ENCODE data around the gene RTRAF.

RTRAF gene

DNA sequence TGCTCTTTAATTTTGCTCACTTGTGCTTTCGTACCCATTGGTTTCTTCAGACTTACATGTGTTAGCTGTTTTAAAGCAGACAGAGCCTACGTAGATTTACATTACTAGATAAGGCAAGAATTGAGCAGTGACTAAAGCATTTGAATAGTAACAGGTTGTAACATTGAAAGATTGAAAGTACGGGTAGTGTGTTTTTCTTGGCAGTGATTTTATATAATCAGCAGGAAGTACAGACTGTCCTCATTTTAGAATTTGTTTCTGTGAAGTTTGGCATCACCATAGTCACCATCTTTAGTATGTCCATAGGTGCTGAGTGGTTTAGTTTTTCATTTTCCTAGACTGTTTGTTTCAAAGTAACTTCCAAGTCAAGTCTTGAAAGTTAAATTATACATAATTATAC is 14.0 kb downstream of the RTRAF start:
- TF ChIP-seq GATA3 (IDR thresholded peaks at IDR 0.05; ENCODE audit: low read depth, low read length) (no peak), GATA2 (IDR thresholded peaks at IDR 0.05; ENCODE audit: low read depth, low read length) (no peak)

- TF ChIP-seq GATA2 (IDR thresholded peaks at IDR 0.05; ENCODE audit: low read depth, low read length), result no peak
Observed at GRCh38 chr14:52005625-52006024, 16.3 kb downstream of the RTRAF start.

DNA sequence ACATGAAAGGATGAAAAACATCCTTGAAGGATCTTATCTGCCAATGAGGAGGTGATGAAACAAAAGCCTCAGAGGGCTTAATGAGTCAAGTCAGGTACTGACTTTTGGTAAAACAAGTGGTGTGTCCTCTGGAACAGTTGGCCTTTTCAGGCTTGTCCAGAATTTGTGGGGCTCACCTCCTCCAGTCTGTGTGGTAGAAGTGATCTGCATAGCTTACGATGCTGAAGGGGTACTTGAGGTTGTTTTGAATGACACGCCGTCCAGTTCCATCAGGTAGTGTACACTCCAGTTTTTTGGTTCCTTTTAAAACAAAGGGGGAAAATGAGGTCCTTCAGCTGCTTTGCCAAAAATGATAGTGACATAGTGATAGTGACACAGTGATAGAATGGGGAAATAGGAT is 17.0 kb downstream of the RTRAF start:
- no peak for TF ChIP-seq GATA2 (IDR thresholded peaks at IDR 0.05; ENCODE audit: low read depth, low read length)
- TF ChIP-seq GATA3 (IDR thresholded peaks at IDR 0.05; ENCODE audit: low read depth, low read length), result no peak

GRCh38 chr14:52007211-52007610 is 17.9 kb downstream of the RTRAF start:
- no peak for TF ChIP-seq GATA3 (IDR thresholded peaks at IDR 0.05; ENCODE audit: low read depth, low read length)
- no peak for TF ChIP-seq GATA2 (IDR thresholded peaks at IDR 0.05; ENCODE audit: low read depth, low read length)

GRCh38 chr14:52007637-52008036 is 18.3 kb downstream of the RTRAF start:
- TF ChIP-seq GATA3 (IDR thresholded peaks at IDR 0.05; ENCODE audit: low read depth, low read length) (no peak), GATA2 (IDR thresholded peaks at IDR 0.05; ENCODE audit: low read depth, low read length) (no peak)

- TF ChIP-seq GATA2 (IDR thresholded peaks at IDR 0.05; ENCODE audit: low read depth, low read length), result no peak
- TF ChIP-seq GATA3 (IDR thresholded peaks at IDR 0.05; ENCODE audit: low read depth, low read length), result no peak
Observed at GRCh38 chr14:52008136-52008535, 18.8 kb downstream of the RTRAF start.

GRCh38 chr14:52010173-52010693 is 20.9 kb downstream of the RTRAF start:
- no peak for TF ChIP-seq GATA2 (IDR thresholded peaks at IDR 0.05; ENCODE audit: low read depth, low read length)
- TF ChIP-seq GATA3 (IDR thresholded peaks at IDR 0.05; ENCODE audit: low read depth, low read length), result no peak

DNA sequence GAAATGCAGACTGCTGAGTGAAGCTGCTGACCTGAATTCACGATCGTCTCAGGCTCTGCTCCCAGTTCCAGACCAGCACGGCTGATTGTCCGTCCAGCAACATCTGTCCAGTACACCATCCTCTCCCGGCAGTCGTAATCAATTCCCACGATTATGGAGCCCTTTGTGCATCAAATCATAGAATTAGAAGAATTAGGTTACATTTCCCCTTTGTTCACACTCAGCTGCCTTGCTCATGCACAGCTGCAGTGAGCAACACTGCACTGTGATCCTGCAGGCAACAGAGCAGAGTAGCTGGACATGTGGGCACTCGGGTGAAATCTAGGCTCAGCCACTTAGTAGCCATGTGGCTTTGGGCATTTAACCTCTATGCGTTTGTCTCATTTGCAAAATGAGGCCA is 22.2 kb downstream of the RTRAF start:
- TF ChIP-seq GATA2 (IDR thresholded peaks at IDR 0.05; ENCODE audit: low read depth, low read length) (no peak), GATA3 (IDR thresholded peaks at IDR 0.05; ENCODE audit: low read depth, low read length) (no peak)

- TF ChIP-seq GATA3 (IDR thresholded peaks at IDR 0.05; ENCODE audit: low read depth, low read length) (no peak), GATA2 (IDR thresholded peaks at IDR 0.05; ENCODE audit: low read depth, low read length) (no peak)
Observed at GRCh38 chr14:52012635-52013034, 23.3 kb downstream of the RTRAF start.

GRCh38 chr14:52013984-52014600 is 24.7 kb downstream of the RTRAF start:
- TF ChIP-seq GATA2 (IDR thresholded peaks at IDR 0.05; ENCODE audit: low read depth, low read length) (no peak), GATA3 (IDR thresholded peaks at IDR 0.05; ENCODE audit: low read depth, low read length) (no peak)

DNA sequence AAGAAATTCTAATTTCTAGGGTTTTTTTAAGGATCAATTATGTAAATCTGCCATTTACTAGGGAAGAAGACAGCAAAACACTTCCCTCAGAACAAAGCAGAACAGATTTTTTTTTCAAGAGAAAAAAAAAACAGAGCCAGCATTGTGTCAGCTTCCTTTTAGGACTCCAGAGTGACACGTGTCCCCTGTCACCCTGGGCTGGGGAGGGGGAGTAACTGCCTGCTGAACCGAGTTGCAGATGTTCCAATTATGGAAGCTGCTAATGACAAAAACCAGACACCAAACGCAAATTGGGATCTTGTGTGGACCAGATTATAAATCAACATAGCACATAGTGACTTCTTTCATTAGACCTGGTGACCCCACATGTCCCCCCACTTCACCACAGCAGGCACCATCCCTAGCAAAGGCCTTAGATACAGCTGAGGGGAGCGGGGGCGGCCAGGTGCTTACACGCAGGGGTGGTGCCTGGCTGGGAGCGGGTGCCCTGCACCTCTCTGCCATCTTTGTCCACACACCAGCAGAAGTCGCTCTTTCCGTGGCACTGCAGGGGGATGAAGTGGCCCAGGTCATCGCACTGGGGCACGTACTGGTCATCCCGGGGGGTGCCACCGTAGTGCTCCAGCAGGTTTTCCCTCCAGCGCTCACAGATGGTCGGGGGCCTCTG is 25.4 kb downstream of the RTRAF start:
- TF ChIP-seq GATA2 (IDR thresholded peaks at IDR 0.05; ENCODE audit: low read depth, low read length), result no peak
- TF ChIP-seq GATA3 (IDR thresholded peaks at IDR 0.05; ENCODE audit: low read depth, low read length), result no peak

DNA sequence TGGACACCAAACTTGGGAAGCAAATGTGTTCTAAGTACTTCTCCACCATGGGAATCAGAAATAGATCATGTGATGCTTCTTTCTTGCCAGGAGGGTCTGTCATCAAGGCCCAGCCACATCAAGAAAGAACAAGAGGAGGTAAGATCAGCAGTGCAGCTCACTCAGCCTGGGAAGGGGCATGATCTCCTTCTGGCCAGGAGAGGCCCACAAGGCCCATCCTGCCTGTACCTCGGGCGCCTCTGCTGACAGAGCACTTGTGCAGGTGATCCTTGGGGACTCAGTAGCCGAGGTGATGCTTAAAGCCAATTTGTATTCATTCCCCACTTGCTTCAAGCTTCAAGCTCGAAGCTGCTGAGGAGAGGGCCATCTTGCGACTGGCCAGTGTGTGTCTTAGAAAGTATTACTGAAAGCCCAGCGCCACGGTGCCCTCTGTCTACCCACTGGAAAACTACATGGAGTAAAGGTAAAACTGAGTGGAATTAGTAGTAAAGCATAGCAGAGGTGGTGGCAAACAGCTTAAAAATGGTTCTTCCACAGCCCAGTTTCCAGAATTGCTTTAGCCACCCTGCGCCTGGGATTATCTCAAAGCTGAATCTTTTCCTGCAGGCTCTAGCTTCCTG is 26.2 kb downstream of the RTRAF start:
- no peak for TF ChIP-seq GATA2 (IDR thresholded peaks at IDR 0.05; ENCODE audit: low read depth, low read length)
- TF ChIP-seq GATA3 (IDR thresholded peaks at IDR 0.05; ENCODE audit: low read depth, low read length), result no peak

DNA sequence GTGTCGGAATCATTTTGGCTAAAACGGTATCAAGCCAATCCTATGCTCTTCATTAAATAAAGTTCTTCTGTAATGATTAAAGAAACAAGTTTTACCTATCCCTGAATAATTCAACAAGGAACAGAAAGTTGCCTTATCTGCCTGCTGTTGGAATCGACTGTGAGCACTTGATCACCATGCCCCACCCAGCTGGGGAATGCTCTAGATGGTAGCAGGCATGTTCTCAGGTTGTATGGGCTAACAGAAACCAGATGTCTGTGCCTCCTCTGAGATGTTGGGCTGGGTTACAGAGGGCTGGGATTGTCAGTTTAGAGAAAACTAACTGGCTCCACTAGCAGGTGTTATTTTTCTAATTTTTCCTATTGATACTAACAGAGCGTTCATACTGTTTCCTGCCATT is 28.9 kb downstream of the RTRAF start:
- no peak for TF ChIP-seq GATA2 (IDR thresholded peaks at IDR 0.05; ENCODE audit: low read depth, low read length)
- TF ChIP-seq GATA3 (IDR thresholded peaks at IDR 0.05; ENCODE audit: low read depth, low read length), result no peak

DNA sequence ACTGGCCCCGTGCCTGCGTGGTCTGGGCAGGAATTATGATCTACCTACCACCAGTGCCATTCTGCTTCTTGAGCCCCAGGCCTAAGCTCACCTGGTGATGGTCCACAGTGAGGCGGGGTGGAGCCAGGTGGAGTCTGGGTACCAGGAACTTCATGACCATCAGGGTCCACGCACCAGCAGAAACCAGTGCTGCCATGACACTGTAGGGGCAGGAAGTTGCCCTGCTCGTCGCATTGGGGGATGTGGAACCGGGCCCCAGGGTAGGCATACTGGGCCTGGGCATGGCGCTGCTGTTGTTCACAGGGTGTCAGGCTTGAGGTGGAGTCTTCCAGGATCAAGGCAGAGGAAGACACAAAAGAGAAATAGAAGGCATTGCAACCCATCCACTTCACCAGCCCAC is 29.6 kb downstream of the RTRAF start:
- no peak for TF ChIP-seq GATA3 (IDR thresholded peaks at IDR 0.05; ENCODE audit: low read depth, low read length)

DNA sequence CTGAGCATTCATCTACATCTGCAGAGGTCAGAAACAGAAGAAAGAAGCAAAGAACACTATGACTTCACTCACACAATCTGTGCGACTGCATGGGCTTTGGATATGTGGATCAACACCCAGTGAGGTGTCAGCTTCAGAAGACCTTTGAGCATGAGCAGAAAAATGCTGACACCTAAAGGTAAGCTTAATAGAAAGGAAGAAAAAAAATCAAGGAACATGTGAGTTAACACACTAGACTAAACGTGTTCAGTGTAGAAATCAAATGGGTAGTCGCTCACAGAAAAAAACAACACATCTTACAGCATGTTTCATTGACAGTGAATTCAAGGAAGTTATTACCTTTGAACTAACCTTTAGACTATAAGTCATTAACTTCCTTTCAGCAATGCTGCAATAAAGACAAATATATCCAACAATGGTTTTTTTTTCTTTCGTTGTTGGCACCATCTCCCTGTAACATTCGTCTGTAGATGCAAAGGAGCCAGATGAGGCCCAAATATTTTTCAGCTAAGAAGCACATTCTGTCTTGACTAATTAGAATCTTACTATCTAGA is 30.9 kb downstream of the RTRAF start:
- TF ChIP-seq GATA2 (IDR thresholded peaks at IDR 0.05; ENCODE audit: low read depth, low read length) (no peak), GATA3 (IDR thresholded peaks at IDR 0.05; ENCODE audit: low read depth, low read length) (no peak)

Measured in SH-SY5Y (cell line).